HEK293 (cell line): ENCODE data around the gene RPTN.

ENCODE experiments used
- AEBP2 ChIP-seq: fragments of 450-650 bp; formaldehyde crosslinking; IDR thresholded peaks from 2 replicates; pipeline ENCODE4 v1.5.1; 2016; ENCODE audit warnings: missing biosample characterization, missing genetic modification characterization, borderline replicate concordance
- BCL11A ChIP-seq: fragments of 450-650 bp; formaldehyde crosslinking; IDR thresholded peaks from 2 replicates; pipeline ENCODE4 v1.5.1; 2016; ENCODE audit warnings: low read depth, missing biosample characterization, missing genetic modification characterization
- CTCF ChIP-seq: fragments of 450-650 bp; formaldehyde crosslinking; IDR thresholded peaks from 2 replicates; pipeline ENCODE4 v1.5.1; 2016; ENCODE audit warnings: missing biosample characterization, missing genetic modification characterization
- KLF9 ChIP-seq: fragments of 450-650 bp; formaldehyde crosslinking; IDR thresholded peaks from 2 replicates; pipeline ENCODE4 v1.5.1; 2016; ENCODE audit warnings: missing biosample characterization, missing genetic modification characterization, low read depth
- SCRT2 ChIP-seq: fragments of 450-650 bp; formaldehyde crosslinking; IDR thresholded peaks from 2 replicates; pipeline ENCODE4 v1.5.1; 2016; ENCODE audit warnings: missing biosample characterization, missing genetic modification characterization
- SP7 ChIP-seq: fragments of 450-650 bp; formaldehyde crosslinking; IDR thresholded peaks from 2 replicates; pipeline ENCODE4 v1.5.1; 2016; ENCODE audit warnings: missing biosample characterization, missing genetic modification characterization
- ZBTB1 ChIP-seq: fragments of 450-650 bp; formaldehyde crosslinking; IDR thresholded peaks from 2 replicates; pipeline ENCODE4 v1.5.1; 2016; ENCODE audit warnings: missing biosample characterization, missing genetic modification characterization
- ZBTB17 ChIP-seq: fragments of 450-650 bp; formaldehyde crosslinking; IDR thresholded peaks from 2 replicates; pipeline ENCODE4 v1.5.1; 2016; ENCODE audit warnings: missing biosample characterization, missing genetic modification characterization
- ZBTB26 ChIP-seq: fragments of 450-650 bp; formaldehyde crosslinking; optimal IDR thresholded peaks from 2 replicates; pipeline ENCODE3; 2016; ENCODE audit warnings: missing biosample characterization, mild to moderate bottlenecking, missing genetic modification characterization
- ZBTB48 ChIP-seq: fragments of 450-650 bp; formaldehyde crosslinking; IDR thresholded peaks from 2 replicates; pipeline ENCODE4 v1.5.1; 2016; ENCODE audit warnings: missing biosample characterization, missing genetic modification characterization
- ZIC2 ChIP-seq: fragments of 450-650 bp; formaldehyde crosslinking; IDR thresholded peaks from 2 replicates; pipeline ENCODE4 v1.5.1; 2016; ENCODE audit warnings: missing biosample characterization, missing genetic modification characterization
- ZNF157 ChIP-seq: fragments of 450-650 bp; formaldehyde crosslinking; IDR thresholded peaks from 2 replicates; pipeline ENCODE4 v1.5.1; 2016; ENCODE audit warnings: missing biosample characterization, missing genetic modification characterization
- ZNF169 ChIP-seq: fragments of 450-650 bp; formaldehyde crosslinking; IDR thresholded peaks from 2 replicates; pipeline ENCODE4 v1.5.1; 2016; ENCODE audit warnings: missing biosample characterization, missing genetic modification characterization
- ZNF184 ChIP-seq: fragments of 450-650 bp; IDR thresholded peaks from 2 replicates; pipeline ENCODE4 v1.5.1; 2018; ENCODE audit warnings: missing biosample characterization, mild to moderate bottlenecking, missing genetic modification characterization
- ZNF19 ChIP-seq: fragments of 450-650 bp; formaldehyde crosslinking; IDR thresholded peaks from 2 replicates; pipeline ENCODE4; 2016; ENCODE audit warnings: missing biosample characterization, missing genetic modification characterization, low read depth
- ZNF335 ChIP-seq: fragments of 450-650 bp; formaldehyde crosslinking; conservative IDR thresholded peaks from 2 replicates; pipeline ENCODE4 v1.5.1; 2016; ENCODE audit warnings: missing biosample characterization, missing genetic modification characterization
- ZNF341 ChIP-seq: fragments of 450-650 bp; formaldehyde crosslinking; IDR thresholded peaks from 2 replicates; pipeline ENCODE4; 2016; ENCODE audit warnings: low read depth, missing biosample characterization, missing genetic modification characterization
- ZNF350 ChIP-seq: fragments of 450-650 bp; formaldehyde crosslinking; IDR thresholded peaks from 2 replicates; pipeline ENCODE4 v1.5.0; 2017; ENCODE audit warnings: missing biosample characterization, mild to moderate bottlenecking, missing genetic modification characterization
- ZNF366 ChIP-seq: fragments of 450-650 bp; formaldehyde crosslinking; conservative IDR thresholded peaks from 2 replicates; pipeline ENCODE4 v1.5.1; 2016; ENCODE audit warnings: missing biosample characterization, missing genetic modification characterization
- ZNF394 ChIP-seq: fragments of 450-650 bp; formaldehyde crosslinking; IDR thresholded peaks from 2 replicates; pipeline ENCODE4 v1.5.1; 2016; ENCODE audit warnings: missing biosample characterization, missing genetic modification characterization, mild to moderate bottlenecking, moderate library complexity, borderline replicate concordance
- ZNF488 ChIP-seq: fragments of 450-650 bp; formaldehyde crosslinking; IDR thresholded peaks from 2 replicates; pipeline ENCODE4 v1.5.1; 2016; ENCODE audit warnings: missing biosample characterization, missing genetic modification characterization
- ZNF501 ChIP-seq: fragments of 450-650 bp; formaldehyde crosslinking; IDR thresholded peaks from 2 replicates; pipeline ENCODE4 v1.5.1; 2016; ENCODE audit warnings: missing biosample characterization, missing genetic modification characterization
- ZNF513 ChIP-seq: fragments of 450-650 bp; IDR thresholded peaks from 2 replicates; pipeline ENCODE4 v1.5.1; 2018; ENCODE audit warnings: missing biosample characterization, missing genetic modification characterization
- ZNF544 ChIP-seq: fragments of 450-650 bp; formaldehyde crosslinking; IDR thresholded peaks from 2 replicates; pipeline ENCODE4 v1.5.0; 2017; ENCODE audit warnings: missing biosample characterization, missing genetic modification characterization
- ZNF558 ChIP-seq: fragments of 450-650 bp; formaldehyde crosslinking; IDR thresholded peaks from 2 replicates; pipeline ENCODE4 v1.5.1; 2016; ENCODE audit warnings: missing biosample characterization, missing genetic modification characterization
- ZNF658 ChIP-seq: fragments of 450-650 bp; formaldehyde crosslinking; IDR thresholded peaks from 2 replicates; pipeline ENCODE4; 2016; ENCODE audit warnings: missing biosample characterization, missing genetic modification characterization
- ZNF837 ChIP-seq: fragments of 450-650 bp; formaldehyde crosslinking; IDR thresholded peaks from 2 replicates; pipeline ENCODE4 v1.5.1; 2016; ENCODE audit warnings: missing biosample characterization, missing genetic modification characterization
- ZNF843 ChIP-seq: fragments of 450-650 bp; formaldehyde crosslinking; IDR thresholded peaks from 2 replicates; pipeline ENCODE4 v1.5.1; 2016; ENCODE audit warnings: missing biosample characterization, missing genetic modification characterization
- TF ChIP-seq, protein P1 (sequence below): fragments of 450-650 bp; formaldehyde crosslinking; IDR thresholded peaks from 2 replicates; pipeline ENCODE4 v1.5.1; 2016; ENCODE audit warnings: missing biosample characterization, missing genetic modification characterization

RPTN gene

GRCh38 chr1:152112101-152112884 lies 46.7 kb downstream of the RPTN start (continued):
- TF ChIP-seq ZNF658 (tag by site-specific recombination) (no peak), ZNF837 (0 out of 2 replicates have a peak, but pooled peaks have one; percentile 69), ZNF19 (tag by site-specific recombination) (no peak), SCRT2 (peak; percentile 43), ZNF366 (peak; percentile 89), ZNF843 (tag by site-specific recombination) (0 out of 2 replicates have a peak, but pooled peaks have one; percentile 28), ZNF488 (tag by site-specific recombination) (no peak), CTCF (peak; percentile 88), ZNF335 (tag by site-specific recombination) (0 out of 2 replicates have a peak, but pooled peaks have one; percentile 49), ZNF184 (no peak), ZBTB17 (tag by site-specific recombination) (peak; percentile 69), ZIC2 (peak; percentile 69), ZNF501 (tag by site-specific recombination) (no peak), AEBP2 (tag by site-specific recombination) (no peak), ZBTB1 (tag by site-specific recombination) (no peak), BCL11A (tag by site-specific recombination) (no peak), SP7 (peak; percentile 29), ZNF558 (tag by site-specific recombination) (no peak), ZNF394 (peak; percentile 89), ZNF157 (peak; percentile 25; the same call in 1 of the 2 replicates), ZNF350 (tag by site-specific recombination) (no peak), ZBTB26 (peak; percentile 11), ZNF513 (tag by site-specific recombination) (peak; percentile 69), ZBTB48 (tag by site-specific recombination) (no peak), ZNF544 (no peak), ZNF169 (0 out of 2 replicates have a peak, but pooled peaks have one; percentile 76), ZNF341 (peak; percentile 94), KLF9 (tag by site-specific recombination) (no peak)
- TF ChIP-seq, protein P1, sequence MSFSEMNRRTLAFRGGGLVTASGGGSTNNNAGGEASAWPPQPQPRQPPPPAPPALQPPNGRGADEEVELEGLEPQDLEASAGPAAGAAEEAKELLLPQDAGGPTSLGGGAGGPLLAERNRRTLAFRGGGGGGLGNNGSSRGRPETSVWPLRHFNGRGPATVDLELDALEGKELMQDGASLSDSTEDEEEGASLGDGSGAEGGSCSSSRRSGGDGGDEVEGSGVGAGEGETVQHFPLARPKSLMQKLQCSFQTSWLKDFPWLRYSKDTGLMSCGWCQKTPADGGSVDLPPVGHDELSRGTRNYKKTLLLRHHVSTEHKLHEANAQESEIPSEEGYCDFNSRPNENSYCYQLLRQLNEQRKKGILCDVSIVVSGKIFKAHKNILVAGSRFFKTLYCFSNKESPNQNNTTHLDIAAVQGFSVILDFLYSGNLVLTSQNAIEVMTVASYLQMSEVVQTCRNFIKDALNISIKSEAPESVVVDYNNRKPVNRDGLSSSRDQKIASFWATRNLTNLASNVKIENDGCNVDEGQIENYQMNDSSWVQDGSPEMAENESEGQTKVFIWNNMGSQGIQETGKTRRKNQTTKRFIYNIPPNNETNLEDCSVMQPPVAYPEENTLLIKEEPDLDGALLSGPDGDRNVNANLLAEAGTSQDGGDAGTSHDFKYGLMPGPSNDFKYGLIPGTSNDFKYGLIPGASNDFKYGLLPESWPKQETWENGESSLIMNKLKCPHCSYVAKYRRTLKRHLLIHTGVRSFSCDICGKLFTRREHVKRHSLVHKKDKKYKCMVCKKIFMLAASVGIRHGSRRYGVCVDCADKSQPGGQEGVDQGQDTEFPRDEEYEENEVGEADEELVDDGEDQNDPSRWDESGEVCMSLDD (tag by site-specific recombination): 0 out of 2 replicates have a peak, but pooled peaks have one; percentile 17
